Breast epithelium (tissue), 3 donors: ENCODE results near the gene ARHGEF5.
"Not testable (repeated sequence)": the region's sequence is repeated elsewhere in the genome, so short reads cannot be mapped to it uniquely, and the experiment has no call there.

Experiments used
- CTCF ChIP-seq, 3 donors: fragments of 450-650 bp; IDR thresholded peaks; one replicate each; pipeline ENCODE4 v1.5.1; 2016 to 2017; ENCODE audit warnings: antibody characterized with exemption in 3 of 3, mild to moderate bottlenecking in 3 of 3, moderate library complexity in 3 of 3
- POLR2A ChIP-seq: fragments of 450-650 bp; IDR thresholded peaks from one replicate; pipeline ENCODE4 v1.6.1; 2016; ENCODE audit warnings: antibody characterized with exemption, mild to moderate bottlenecking, moderate library complexity

GRCh38 chr7:144351667-144352066 is 3.5 kb upstream of the ARHGEF5 start:
- TF ChIP-seq CTCF (IDR thresholded peaks at IDR 0.05); POLR2A: not testable (repeated sequence)
